AG09319 (cell line): ENCODE results near the gene DNAH5.

ENCODE experiments used
- DNase-seq: peaks from one replicate; pipeline ENCODE4 v3.0.0-alpha.2; 2010; ENCODE audit warnings: low read depth; ENCODE audit errors: extremely low read depth
- CTCF ChIP-seq: IDR thresholded peaks from 2 replicates; pipeline ENCODE4 v1.5.1; 2011; ENCODE audit warnings: low read depth, mild to moderate bottlenecking, inconsistent platforms, low read length, moderate library complexity

DNAH5 gene

DNA sequence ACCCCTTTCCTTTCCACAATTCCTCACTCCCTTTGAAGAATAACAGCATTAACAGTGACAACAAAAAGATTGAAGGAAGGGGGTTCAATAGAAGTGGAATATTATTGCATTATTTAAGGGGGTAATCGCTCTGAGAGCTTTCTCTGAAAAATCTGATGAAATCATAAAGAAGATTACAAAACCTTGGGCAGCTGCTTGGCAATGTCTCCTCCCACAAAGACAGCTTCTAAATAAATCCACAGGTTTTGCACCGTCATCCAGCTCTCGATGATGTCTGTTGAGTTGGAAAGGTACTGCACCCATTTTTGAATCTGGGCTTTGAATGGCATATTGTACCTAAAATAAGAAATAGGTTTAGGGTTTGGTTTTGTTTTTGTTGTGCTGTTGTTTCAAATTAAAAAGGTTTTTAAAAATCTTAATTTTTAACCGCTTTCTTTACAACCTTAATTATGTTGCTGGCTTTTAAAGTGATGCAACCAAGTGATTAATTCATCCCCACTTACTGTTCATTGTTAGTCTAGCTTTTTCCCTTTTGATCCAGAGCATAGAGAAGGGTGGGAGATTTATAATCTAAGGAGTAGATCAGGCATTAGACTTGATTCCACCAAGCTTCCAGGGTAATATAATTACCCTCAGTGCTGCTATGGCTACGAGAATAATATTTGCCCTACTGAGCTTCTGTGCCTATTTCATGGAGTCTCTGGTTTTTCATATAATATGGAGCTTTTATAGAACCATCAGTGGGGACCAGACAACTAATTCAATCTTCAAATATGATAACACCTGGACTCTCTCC, 85.0 kb downstream of the DNAH5 start:
- no peak for TF ChIP-seq CTCF
- no peak for DNase-seq

DNA sequence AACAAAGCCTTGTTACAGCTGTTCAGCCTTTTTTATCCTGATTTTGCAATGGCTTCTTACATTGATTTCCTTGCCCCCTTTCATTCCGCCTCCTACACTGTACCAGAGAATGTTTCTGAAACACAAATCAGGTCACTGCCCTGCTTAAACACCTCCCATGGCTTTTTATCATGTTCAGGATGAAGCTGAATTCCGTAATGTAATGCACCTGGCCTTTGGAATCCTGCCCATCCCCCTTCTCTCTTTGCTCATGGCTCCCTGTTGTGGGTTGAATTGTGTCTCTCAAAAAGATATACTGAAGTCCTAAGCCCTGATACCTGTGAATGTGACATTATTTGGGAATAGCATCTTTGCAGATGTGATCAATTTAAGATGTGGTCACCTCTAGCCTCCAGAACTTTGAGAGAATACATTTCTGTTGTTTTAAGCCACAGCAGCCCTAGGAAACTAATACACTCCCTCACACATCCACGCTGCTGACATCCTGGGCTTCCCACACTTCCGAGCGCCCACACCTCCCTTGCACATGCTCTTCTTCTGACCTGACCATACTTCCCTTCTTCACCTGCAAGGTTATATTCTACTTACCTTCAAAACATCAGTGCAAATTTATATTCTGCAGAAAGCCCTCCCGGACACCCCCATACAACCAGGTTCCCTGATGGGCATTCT, 101.2 kb downstream of the DNAH5 start:
- no peak for DNase-seq
- TF ChIP-seq CTCF = no peak

DNA sequence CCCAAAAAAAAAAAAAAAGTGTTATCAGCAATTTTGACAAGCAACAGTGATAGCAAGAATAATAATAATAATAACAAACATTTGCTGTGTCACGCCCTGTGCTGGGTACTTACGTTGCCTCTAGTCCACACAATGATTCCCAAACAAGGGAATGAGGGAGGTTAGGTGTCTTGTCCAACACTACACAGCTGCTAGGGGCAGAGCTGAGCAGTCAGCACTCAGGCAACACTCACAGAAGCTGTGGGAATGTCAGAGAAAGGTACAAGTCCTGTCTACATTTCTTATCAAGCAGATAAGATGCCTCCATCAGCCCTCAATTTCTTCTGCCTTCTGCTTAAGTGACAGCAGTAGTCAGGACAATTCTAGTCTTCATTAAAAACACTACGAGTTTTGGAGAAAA, 111.0 kb downstream of the DNAH5 start:
- no peak for DNase-seq
- TF ChIP-seq CTCF = no peak

GRCh38 chr5:13831351-13831750, 113.1 kb downstream of the DNAH5 start:
- no peak for DNase-seq
- TF ChIP-seq CTCF = peak; percentile 14

DNA sequence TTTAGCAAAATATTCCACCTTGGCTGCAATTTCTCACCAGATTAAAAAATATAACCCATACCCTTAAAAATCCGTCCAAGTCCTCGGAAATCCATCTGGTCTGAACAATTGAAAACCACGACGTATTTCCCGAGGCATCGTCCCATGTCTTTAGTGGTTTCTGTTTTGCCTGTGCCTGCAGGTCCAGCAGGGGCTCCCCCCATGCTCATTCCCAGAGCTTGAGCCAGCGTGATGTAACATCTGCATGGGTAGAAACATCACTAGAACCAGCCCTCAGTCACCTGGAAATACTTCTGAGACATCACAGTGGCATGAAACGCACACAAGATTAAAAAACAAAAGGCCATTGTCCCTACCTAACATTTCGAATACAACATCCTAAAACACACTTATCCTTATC, 114.0 kb downstream of the DNAH5 start:
- DNase-seq = no peak
- no peak for TF ChIP-seq CTCF

DNA sequence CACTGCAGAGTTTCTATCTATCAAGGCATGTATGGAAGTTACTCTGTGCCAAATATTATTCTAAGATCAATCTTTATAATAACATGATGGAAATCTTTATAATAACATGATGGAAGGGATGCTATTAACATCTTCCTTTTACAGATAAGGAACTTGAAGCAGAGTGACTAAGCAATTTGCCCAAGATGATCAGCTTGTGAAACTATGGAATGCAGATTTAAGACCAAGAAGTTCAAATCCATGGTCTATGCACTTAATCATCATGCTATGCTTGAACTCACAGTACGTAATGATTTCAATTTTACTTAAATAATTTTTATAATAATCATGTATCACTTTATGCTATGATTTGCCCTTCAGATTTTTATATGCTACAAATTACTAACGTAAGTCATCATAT, 123.1 kb downstream of the DNAH5 start:
- no peak for DNase-seq
- TF ChIP-seq CTCF = no peak

- DNase-seq = no peak
- TF ChIP-seq CTCF = no peak
Observed at GRCh38 chr5:13816126-13816525, 128.4 kb downstream of the DNAH5 start.
